HEK293 (cell line): ENCODE results near the gene FCRL1.

Experiments used
- CTCF ChIA-PET: fragments of 350-600 bp; formaldehyde crosslinking; extraction: SDS; loops from one replicate; lab custom pipeline; 2021; ENCODE audit warnings: antibody characterized with exemption; lab: Yijun Ruan, JAX
- POLR2A ChIA-PET: fragments of 300-600 bp; formaldehyde crosslinking; extraction: SDS; loops from one replicate; lab custom pipeline; 2020; ENCODE audit warnings: antibody characterized with exemption, inconsistent platforms; lab: Yijun Ruan, JAX
- H3K27ac ChIP-seq: fragments of 200-500 bp; sonication (Bioruptor generic); 2 replicates; pipeline ENCODE4 v1.5.1; 2014; ENCODE audit warnings: low read depth, low read length, control low read depth, inconsistent platforms; ENCODE audit errors: extremely low read depth
- H3K36me3 ChIP-seq, 2 experiments: fragments of 200-500 bp in 1 of 2; sonication (Bioruptor generic) in 1 of 2; 1 replicate in 1 of 2; 2 replicates in 1 of 2; pipeline ENCODE4 v1.5.1; 2014 to 2017; ENCODE audit warnings: inconsistent platforms in 2 of 2, low read length in 2 of 2; ENCODE audit not compliant: control insufficient read depth in 2 of 2, insufficient read depth in 1 of 2
- H3K4me1 ChIP-seq: fragments of 200-500 bp; sonication (Bioruptor generic); 2 replicates; pipeline ENCODE4 v1.5.1; 2014; ENCODE audit warnings: mild to moderate bottlenecking, low read length, inconsistent platforms; ENCODE audit not compliant: control insufficient read depth, insufficient read depth
- H3K4me3 ChIP-seq: 2 replicates; pipeline ENCODE4 v1.5.1; 2011; ENCODE audit warnings: low read depth, mild to moderate bottlenecking, control low read depth, low read length, moderate library complexity
- H3K9me3 ChIP-seq: fragments of 200-500 bp; sonication (Bioruptor generic); 2 replicates; pipeline ENCODE4 v1.5.1; 2014; ENCODE audit warnings: low read depth, low read length, inconsistent platforms; ENCODE audit not compliant: control insufficient read depth, insufficient read depth
- HIC1 ChIP-seq: fragments of 450-650 bp; formaldehyde crosslinking; IDR thresholded peaks from 2 replicates; pipeline ENCODE4 v1.5.1; 2016; ENCODE audit warnings: missing biosample characterization, missing genetic modification characterization
- KLF17 ChIP-seq: fragments of 450-650 bp; formaldehyde crosslinking; IDR thresholded peaks from 2 replicates; pipeline ENCODE4 v1.5.1; 2016; ENCODE audit warnings: missing biosample characterization, missing genetic modification characterization
- KLF8 ChIP-seq: fragments of 450-650 bp; formaldehyde crosslinking; IDR thresholded peaks from 2 replicates; pipeline ENCODE4 v1.5.1; 2016; ENCODE audit warnings: missing biosample characterization, missing genetic modification characterization
- SALL2 ChIP-seq: fragments of 450-650 bp; formaldehyde crosslinking; IDR thresholded peaks from 2 replicates; pipeline ENCODE4 v1.5.0; 2017; ENCODE audit warnings: missing biosample characterization, mild to moderate bottlenecking, missing genetic modification characterization, borderline replicate concordance
- SCRT1 ChIP-seq: fragments of 450-650 bp; formaldehyde crosslinking; IDR thresholded peaks from 2 replicates; pipeline ENCODE4 v1.5.1; 2016; ENCODE audit warnings: missing biosample characterization, missing genetic modification characterization, borderline replicate concordance
- ZBTB1 ChIP-seq: fragments of 450-650 bp; formaldehyde crosslinking; IDR thresholded peaks from 2 replicates; pipeline ENCODE4 v1.5.1; 2016; ENCODE audit warnings: missing biosample characterization, missing genetic modification characterization
- ZFP69B ChIP-seq: fragments of 450-650 bp; formaldehyde crosslinking; IDR thresholded peaks from 2 replicates; pipeline ENCODE4 v1.5.1; 2016; ENCODE audit warnings: missing biosample characterization, missing genetic modification characterization
- ZNF140 ChIP-seq: fragments of 450-650 bp; formaldehyde crosslinking; IDR thresholded peaks from 2 replicates; pipeline ENCODE4 v1.5.1; 2016; ENCODE audit warnings: missing biosample characterization, missing genetic modification characterization
- ZNF174 ChIP-seq: fragments of 450-650 bp; formaldehyde crosslinking; IDR thresholded peaks from 2 replicates; pipeline ENCODE4 v1.5.0; 2017; ENCODE audit warnings: missing biosample characterization, mild to moderate bottlenecking, missing genetic modification characterization
- ZNF24 ChIP-seq: fragments of 450-650 bp; formaldehyde crosslinking; IDR thresholded peaks from 2 replicates; pipeline ENCODE4 v1.5.1; 2016; ENCODE audit warnings: missing biosample characterization, missing genetic modification characterization
- ZNF391 ChIP-seq: fragments of 450-650 bp; formaldehyde crosslinking; IDR thresholded peaks from 2 replicates; pipeline ENCODE4 v1.5.1; 2016; ENCODE audit warnings: low read depth, missing biosample characterization, missing genetic modification characterization, borderline replicate concordance
- ZNF514 ChIP-seq: fragments of 450-650 bp; formaldehyde crosslinking; IDR thresholded peaks from 2 replicates; pipeline ENCODE4 v1.5.1; 2016; ENCODE audit warnings: missing biosample characterization, missing genetic modification characterization
- ZNF558 ChIP-seq: fragments of 450-650 bp; formaldehyde crosslinking; IDR thresholded peaks from 2 replicates; pipeline ENCODE4 v1.5.1; 2016; ENCODE audit warnings: missing biosample characterization, missing genetic modification characterization
- ZNF658 ChIP-seq: fragments of 450-650 bp; formaldehyde crosslinking; IDR thresholded peaks from 2 replicates; pipeline ENCODE4; 2016; ENCODE audit warnings: missing biosample characterization, missing genetic modification characterization
- ZNF677 ChIP-seq: fragments of 450-650 bp; IDR thresholded peaks from 2 replicates; pipeline ENCODE4 v1.5.0; 2018; ENCODE audit warnings: missing biosample characterization, mild to moderate bottlenecking, missing genetic modification characterization, moderate library complexity
- ZNF791 ChIP-seq: fragments of 450-650 bp; formaldehyde crosslinking; IDR thresholded peaks from 2 replicates; pipeline ENCODE4 v1.5.1; 2016; ENCODE audit warnings: missing biosample characterization, missing genetic modification characterization
- ZNF792 ChIP-seq: fragments of 450-650 bp; formaldehyde crosslinking; IDR thresholded peaks from 2 replicates; pipeline ENCODE4 v1.5.1; 2016; ENCODE audit warnings: missing biosample characterization, missing genetic modification characterization
- ZNF830 ChIP-seq: fragments of 450-650 bp; IDR thresholded peaks from 2 replicates; pipeline ENCODE4 v1.5.0; 2018; ENCODE audit warnings: missing biosample characterization, missing genetic modification characterization, low read depth, mild to moderate bottlenecking, moderate library complexity
- TF ChIP-seq, protein P1 (sequence below): fragments of 450-650 bp; formaldehyde crosslinking; IDR thresholded peaks from 2 replicates; pipeline ENCODE4 v1.5.1; 2016; ENCODE audit warnings: missing biosample characterization, missing genetic modification characterization, borderline replicate concordance

The FCRL1 gene

GRCh38 chr1:157813269-157813668 lies 6.7 kb downstream of the FCRL1 start (continued):
- TF ChIP-seq HIC1 (tag by site-specific recombination) (no peak), ZNF558 (no peak), SCRT1 (tag by site-specific recombination) (no peak), KLF8 (no peak), ZBTB1 (no peak), ZNF514 (tag by site-specific recombination) (no peak)

- TF ChIP-seq KLF17 (tag by site-specific recombination) (no peak), KLF8 (no peak), ZNF140 (tag by site-specific recombination) (no peak), ZNF391 (tag by site-specific recombination) (no peak), ZNF658 (tag by site-specific recombination) (no peak), ZFP69B (tag by site-specific recombination) (no peak), ZNF792 (tag by site-specific recombination) (no peak), SALL2 (no peak), ZNF24 (tag by site-specific recombination) (no peak), ZNF677 (tag by site-specific recombination) (no peak), ZNF174 (tag by site-specific recombination) (no peak), ZNF791 (tag by site-specific recombination) (no peak), ZNF830 (tag by site-specific recombination) (no peak)
- TF ChIP-seq, protein P1, sequence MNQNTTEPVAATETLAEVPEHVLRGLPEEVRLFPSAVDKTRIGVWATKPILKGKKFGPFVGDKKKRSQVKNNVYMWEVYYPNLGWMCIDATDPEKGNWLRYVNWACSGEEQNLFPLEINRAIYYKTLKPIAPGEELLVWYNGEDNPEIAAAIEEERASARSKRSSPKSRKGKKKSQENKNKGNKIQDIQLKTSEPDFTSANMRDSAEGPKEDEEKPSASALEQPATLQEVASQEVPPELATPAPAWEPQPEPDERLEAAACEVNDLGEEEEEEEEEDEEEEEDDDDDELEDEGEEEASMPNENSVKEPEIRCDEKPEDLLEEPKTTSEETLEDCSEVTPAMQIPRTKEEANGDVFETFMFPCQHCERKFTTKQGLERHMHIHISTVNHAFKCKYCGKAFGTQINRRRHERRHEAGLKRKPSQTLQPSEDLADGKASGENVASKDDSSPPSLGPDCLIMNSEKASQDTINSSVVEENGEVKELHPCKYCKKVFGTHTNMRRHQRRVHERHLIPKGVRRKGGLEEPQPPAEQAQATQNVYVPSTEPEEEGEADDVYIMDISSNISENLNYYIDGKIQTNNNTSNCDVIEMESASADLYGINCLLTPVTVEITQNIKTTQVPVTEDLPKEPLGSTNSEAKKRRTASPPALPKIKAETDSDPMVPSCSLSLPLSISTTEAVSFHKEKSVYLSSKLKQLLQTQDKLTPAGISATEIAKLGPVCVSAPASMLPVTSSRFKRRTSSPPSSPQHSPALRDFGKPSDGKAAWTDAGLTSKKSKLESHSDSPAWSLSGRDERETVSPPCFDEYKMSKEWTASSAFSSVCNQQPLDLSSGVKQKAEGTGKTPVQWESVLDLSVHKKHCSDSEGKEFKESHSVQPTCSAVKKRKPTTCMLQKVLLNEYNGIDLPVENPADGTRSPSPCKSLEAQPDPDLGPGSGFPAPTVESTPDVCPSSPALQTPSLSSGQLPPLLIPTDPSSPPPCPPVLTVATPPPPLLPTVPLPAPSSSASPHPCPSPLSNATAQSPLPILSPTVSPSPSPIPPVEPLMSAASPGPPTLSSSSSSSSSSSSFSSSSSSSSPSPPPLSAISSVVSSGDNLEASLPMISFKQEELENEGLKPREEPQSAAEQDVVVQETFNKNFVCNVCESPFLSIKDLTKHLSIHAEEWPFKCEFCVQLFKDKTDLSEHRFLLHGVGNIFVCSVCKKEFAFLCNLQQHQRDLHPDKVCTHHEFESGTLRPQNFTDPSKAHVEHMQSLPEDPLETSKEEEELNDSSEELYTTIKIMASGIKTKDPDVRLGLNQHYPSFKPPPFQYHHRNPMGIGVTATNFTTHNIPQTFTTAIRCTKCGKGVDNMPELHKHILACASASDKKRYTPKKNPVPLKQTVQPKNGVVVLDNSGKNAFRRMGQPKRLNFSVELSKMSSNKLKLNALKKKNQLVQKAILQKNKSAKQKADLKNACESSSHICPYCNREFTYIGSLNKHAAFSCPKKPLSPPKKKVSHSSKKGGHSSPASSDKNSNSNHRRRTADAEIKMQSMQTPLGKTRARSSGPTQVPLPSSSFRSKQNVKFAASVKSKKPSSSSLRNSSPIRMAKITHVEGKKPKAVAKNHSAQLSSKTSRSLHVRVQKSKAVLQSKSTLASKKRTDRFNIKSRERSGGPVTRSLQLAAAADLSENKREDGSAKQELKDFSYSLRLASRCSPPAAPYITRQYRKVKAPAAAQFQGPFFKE, result no peak
- ChIA-PET POLR2A (no interaction called here), CTCF (interaction anchor here (1.3 kb wide), 1 partner anchor 226 kb away, joined by 3 read pairs; no protein-coding TSS in a partner anchor)
- Histone ChIP-seq H3K4me1 (no peaks in the 10 kb centered on the region), H3K4me3 (no peak overlapping the region), H3K9me3 (no peaks in the 10 kb centered on the region), H3K27ac (no peak overlapping the region), H3K36me3 (no peaks in the 10 kb centered on the region)
Measured at GRCh38 chr1:157806431-157807149, 13.3 kb downstream of the FCRL1 start.
